ENCODE data around the gene ZFAND3. TPM values are rescaled to one million over a fixed set of nuclear protein-coding genes. Genes with fewer than 3 reads are reported as not detected.

Gene ZFAND3
- polyA plus RNA-seq, 1 of the 3 experiments (the other 2 are of a cell fraction), result 16.7 TPM

DNA sequence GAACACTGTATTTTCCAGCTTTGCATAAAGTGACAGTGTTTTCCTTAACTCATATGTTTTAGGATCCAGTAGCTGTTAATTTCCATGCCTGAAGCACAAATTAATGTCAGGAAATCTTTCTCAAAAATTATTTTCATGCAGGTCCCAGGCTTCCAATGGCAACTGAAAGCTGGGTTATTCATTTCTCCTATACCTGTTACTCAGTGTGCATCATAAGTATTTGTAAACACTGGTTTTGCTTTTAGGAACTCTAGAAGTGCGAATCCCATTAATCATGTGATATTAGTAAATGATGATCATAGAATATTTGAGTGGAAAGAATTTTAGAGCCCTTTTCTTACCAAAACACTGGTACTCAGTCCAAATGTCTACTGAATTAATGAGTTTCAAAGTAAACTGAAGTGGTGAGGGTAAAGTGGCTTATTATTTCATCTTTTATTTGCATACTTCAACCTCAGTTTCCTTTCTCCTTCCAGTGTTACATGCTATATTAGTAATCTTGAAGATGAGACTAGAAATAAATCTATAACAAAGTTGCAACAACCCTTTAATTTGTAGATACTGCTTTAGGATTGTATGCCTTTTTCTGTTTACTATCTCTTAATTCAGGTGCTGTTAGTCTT, 124.0 kb downstream of the ZFAND3 start:
- peaks cover 94% of the 10 kb centered on the region for H4K20me1 ChIP-seq (ENCODE audit: insufficient read depth)
- TF ChIP-seq POLR2AphosphoS5 (IDR thresholded peaks at IDR 0.05; ENCODE audit: low read depth, low read length) (no peak), SIN3A (IDR thresholded peaks at IDR 0.05; ENCODE audit: borderline replicate concordance, low read depth, low read length) (no peak), NRF1 (IDR thresholded peaks at IDR 0.05; ENCODE audit: low read depth, low read length) (no peak)
- no peak overlapping the region for H3K4me3 ChIP-seq (ENCODE audit: low read depth in 2 of 2, low read length in 1 of 2)
- no peak overlapping the region; a peak in 1 of 4 replicates for H3K27ac ChIP-seq (ENCODE audit: low read depth in 2 of 2, low read length in 1 of 2)
- peaks cover 0 to 3% of the 10 kb centered on the region in 2 experiments for H3K36me3 ChIP-seq (replicated peaks in 1 of 2; ENCODE audit: control insufficient read depth in 1 of 2, insufficient read depth in 2 of 2, low read length in 1 of 2)
- H3K9me2 ChIP-seq, result no peaks in the 10 kb centered on the region
- DNase-seq, result no peak
- ChIA-PET POLR2A (no interaction called here), CTCF (no interaction called here)
- no peak overlapping the region for H2AFZ ChIP-seq (ENCODE audit: low read depth)
- H3K9me3 ChIP-seq, result no peaks in the 10 kb centered on the region
- H3K4me1 ChIP-seq (ENCODE audit: control insufficient read depth in 1 of 2, insufficient read depth in 2 of 2, low read depth in 1 of 2, low read length in 1 of 2), result peaks cover 3 to 18% of the 10 kb centered on the region in 2 experiments; a peak in 2 of 4 replicates
- no peaks in the 10 kb centered on the region for H3F3A ChIP-seq (replicated peaks; ENCODE audit: insufficient read depth)
- H3K27me3 ChIP-seq (ENCODE audit: insufficient read depth), result no peaks in the 10 kb centered on the region
- WGBS (ENCODE audit: low lambda C conversion rate), result 100% methylated on average over 1 of the region's 1 CpG
- H3K79me2 ChIP-seq (ENCODE audit: insufficient read depth), result peaks cover 91% of the 10 kb centered on the region
- H3K4me2 ChIP-seq, result no peak overlapping the region
- H3K9ac ChIP-seq, result no peak overlapping the region

- no peak overlapping the region for H3K27ac ChIP-seq (ENCODE audit: low read depth in 2 of 2, low read length in 1 of 2)
- DNase-seq, result no peak
- peaks cover 94% of the 10 kb centered on the region for H4K20me1 ChIP-seq (ENCODE audit: insufficient read depth)
- no peaks in the 10 kb centered on the region for H3K27me3 ChIP-seq (ENCODE audit: insufficient read depth)
- ChIA-PET CTCF (no interaction called here), POLR2A (no interaction called here)
- H3K4me3 ChIP-seq (ENCODE audit: low read depth in 2 of 2, low read length in 1 of 2), result no peak overlapping the region
- no peak overlapping the region for H3K4me2 ChIP-seq
- H3K9me3 ChIP-seq, result no peaks in the 10 kb centered on the region
- no peak overlapping the region for H2AFZ ChIP-seq (ENCODE audit: low read depth)
- TF ChIP-seq PBX3 (IDR thresholded peaks at IDR 0.05) (no peak), EZH2phosphoT487 (IDR thresholded peaks at IDR 0.05; ENCODE audit: borderline replicate concordance, low read depth) (no peak), IRF3 (IDR thresholded peaks at IDR 0.05; ENCODE audit: low read depth, low read length) (no peak), GATA2 (CRISPR knock-in tag; IDR thresholded peaks at IDR 0.05) (no peak), RAD21 (IDR thresholded peaks at IDR 0.05; ENCODE audit: low read length) (no peak), MXI1 (IDR thresholded peaks at IDR 0.05; ENCODE audit: low read depth, low read length) (no peak), CHD2 (IDR thresholded peaks at IDR 0.05; ENCODE audit: low read length, partially characterized antibody) (no peak), TCF12 (IDR thresholded peaks at IDR 0.05) (no peak), USF1 (IDR thresholded peaks at IDR 0.05; ENCODE audit: borderline replicate concordance, low read depth) (no peak), JUND (IDR thresholded peaks at IDR 0.05) (no peak), NRF1 (IDR thresholded peaks at IDR 0.05; ENCODE audit: low read depth, low read length) (no peak), CTCF (IDR thresholded peaks at IDR 0.05) (no peak), RXRA (IDR thresholded peaks at IDR 0.05; ENCODE audit: borderline replicate concordance, low read depth) (no peak), FOSL2 (IDR thresholded peaks at IDR 0.05; ENCODE audit: borderline replicate concordance, low read depth) (no peak), NFIC (IDR thresholded peaks at IDR 0.05; ENCODE audit: borderline replicate concordance) (no peak), SIN3A (IDR thresholded peaks at IDR 0.05; ENCODE audit: borderline replicate concordance, low read depth, low read length) (no peak), TAF1 (IDR thresholded peaks at IDR 0.05; ENCODE audit: borderline replicate concordance, low read depth, low read length) (no peak)
- H3F3A ChIP-seq (replicated peaks; ENCODE audit: insufficient read depth), result no peaks in the 10 kb centered on the region
- 96% methylated on average over 2 of the region's 2 CpGs for WGBS (ENCODE audit: low lambda C conversion rate)
- no peaks in the 10 kb centered on the region for H3K9me2 ChIP-seq
- H3K9ac ChIP-seq, result no peak overlapping the region
- peaks cover 2 to 3% of the 10 kb centered on the region in 2 experiments; a peak in 2 of 4 replicates for H3K4me1 ChIP-seq (ENCODE audit: control insufficient read depth in 1 of 2, insufficient read depth in 2 of 2, low read depth in 1 of 2, low read length in 1 of 2)
- H3K79me2 ChIP-seq (ENCODE audit: insufficient read depth), result peaks cover 94% of the 10 kb centered on the region
- peaks cover 0 to 6% of the 10 kb centered on the region in 2 experiments for H3K36me3 ChIP-seq (replicated peaks in 1 of 2; ENCODE audit: control insufficient read depth in 1 of 2, insufficient read depth in 2 of 2, low read length in 1 of 2)
Observed at GRCh38 chr6:37946057-37946456, 126.5 kb downstream of the ZFAND3 start.

Data from SK-N-SH (cell line).